Measurements from ENCODE around the gene KRTAP20-2. TPM values are rescaled to one million over a fixed set of nuclear protein-coding genes. Genes with fewer than 3 reads are reported as not detected.

The KRTAP20-2 gene
- not detected in 2 replicates for total RNA-seq

DNA sequence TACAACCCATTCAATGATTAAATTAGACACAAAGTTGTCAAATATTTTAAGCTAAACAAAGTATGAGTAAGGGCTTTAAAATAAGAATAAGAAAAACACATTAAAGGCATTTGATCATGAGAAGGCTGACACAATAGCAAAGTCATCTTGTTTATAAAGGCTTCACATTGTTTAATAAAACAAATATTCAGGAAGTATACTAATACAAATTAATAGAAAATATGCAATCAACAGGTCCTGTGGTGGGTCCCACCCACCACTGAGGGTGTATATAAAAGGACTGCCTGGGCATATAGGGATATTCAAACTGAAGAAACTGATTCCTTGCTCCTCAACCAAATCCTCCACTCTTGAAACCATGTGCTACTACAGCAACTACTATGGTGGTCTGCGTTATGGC lies at the start of gene KRTAP20-2:
KRTAP20-2 (plus strand) TSS at position 301 of the 400 bp plus-strand sequence; CDS start at position 359, 58 bp downstream.
- no peak for DNase-seq (ENCODE audit: low read depth)
- TF ChIP-seq, protein P1, sequence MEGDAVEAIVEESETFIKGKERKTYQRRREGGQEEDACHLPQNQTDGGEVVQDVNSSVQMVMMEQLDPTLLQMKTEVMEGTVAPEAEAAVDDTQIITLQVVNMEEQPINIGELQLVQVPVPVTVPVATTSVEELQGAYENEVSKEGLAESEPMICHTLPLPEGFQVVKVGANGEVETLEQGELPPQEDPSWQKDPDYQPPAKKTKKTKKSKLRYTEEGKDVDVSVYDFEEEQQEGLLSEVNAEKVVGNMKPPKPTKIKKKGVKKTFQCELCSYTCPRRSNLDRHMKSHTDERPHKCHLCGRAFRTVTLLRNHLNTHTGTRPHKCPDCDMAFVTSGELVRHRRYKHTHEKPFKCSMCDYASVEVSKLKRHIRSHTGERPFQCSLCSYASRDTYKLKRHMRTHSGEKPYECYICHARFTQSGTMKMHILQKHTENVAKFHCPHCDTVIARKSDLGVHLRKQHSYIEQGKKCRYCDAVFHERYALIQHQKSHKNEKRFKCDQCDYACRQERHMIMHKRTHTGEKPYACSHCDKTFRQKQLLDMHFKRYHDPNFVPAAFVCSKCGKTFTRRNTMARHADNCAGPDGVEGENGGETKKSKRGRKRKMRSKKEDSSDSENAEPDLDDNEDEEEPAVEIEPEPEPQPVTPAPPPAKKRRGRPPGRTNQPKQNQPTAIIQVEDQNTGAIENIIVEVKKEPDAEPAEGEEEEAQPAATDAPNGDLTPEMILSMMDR (conservative IDR thresholded peaks at IDR 0.05; ENCODE audit: low read depth, low read length), result no peak

DNA sequence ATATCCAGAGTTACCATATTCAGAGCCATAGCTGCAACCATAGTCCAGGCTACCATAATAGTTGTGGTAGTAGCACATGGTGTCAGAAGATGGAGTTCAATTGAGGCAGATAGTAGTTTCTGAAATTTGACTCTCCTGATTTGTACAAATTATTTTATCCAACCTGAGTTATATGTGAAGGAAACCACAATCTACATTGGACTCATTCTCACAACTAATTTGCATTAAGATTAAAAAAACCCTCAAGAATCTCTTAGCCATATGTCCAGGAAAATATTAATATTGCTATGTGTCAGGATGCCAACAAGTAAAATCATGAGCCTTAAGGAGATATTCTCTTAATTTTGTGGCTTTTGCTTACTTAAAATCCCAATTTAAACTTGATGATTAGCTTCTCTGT lies 44.7 kb upstream of the KRTAP20-2 start, which contains the start of gene KRTAP22-2:
KRTAP22-2 (minus strand) TSS at position 101 of the 400 bp plus-strand sequence.
- no peak within 1 kb of the TSS for H3K4me3 ChIP-seq (ENCODE audit: low read depth, low read length)
- TF ChIP-seq, protein P1 (conservative IDR thresholded peaks at IDR 0.05; ENCODE audit: low read depth, low read length), result no peak
- no peak for DNase-seq (ENCODE audit: low read depth)

More for the DNA sequence above, at the start of gene KRTAP20-2:
- H3K4me3 ChIP-seq (ENCODE audit: low read depth, low read length), result no peak within 1 kb of the TSS

DNA sequence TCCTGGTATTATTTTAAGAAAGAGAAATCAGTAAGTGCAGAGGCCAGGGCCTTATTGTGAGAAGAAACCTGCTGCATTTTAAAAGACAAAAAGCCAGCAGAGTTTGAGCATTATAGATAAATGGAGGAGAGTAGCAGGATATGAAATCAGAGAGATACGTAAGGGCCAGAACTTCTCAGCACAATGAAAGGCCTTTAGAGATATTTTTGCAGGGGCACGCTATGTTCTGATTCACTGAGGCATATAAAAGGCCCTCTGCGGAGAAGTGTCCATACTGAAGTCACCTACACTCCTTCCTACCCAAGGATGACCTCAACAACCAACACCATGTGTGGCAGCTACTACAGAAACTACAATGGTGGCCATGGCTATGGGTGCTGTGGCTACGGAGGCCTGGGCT lies 42.9 kb upstream of the KRTAP20-2 start, which contains the start of gene KRTAP6-3:
KRTAP6-3 (plus strand) TSS at position 301 of the 400 bp plus-strand sequence; CDS start at position 307, 6 bp downstream.
- no peak within 1 kb of the TSS for H3K4me3 ChIP-seq (ENCODE audit: low read depth, low read length)
- TF ChIP-seq, protein P1 (conservative IDR thresholded peaks at IDR 0.05; ENCODE audit: low read depth, low read length), result no peak
- no peak for DNase-seq (ENCODE audit: low read depth)

DNA sequence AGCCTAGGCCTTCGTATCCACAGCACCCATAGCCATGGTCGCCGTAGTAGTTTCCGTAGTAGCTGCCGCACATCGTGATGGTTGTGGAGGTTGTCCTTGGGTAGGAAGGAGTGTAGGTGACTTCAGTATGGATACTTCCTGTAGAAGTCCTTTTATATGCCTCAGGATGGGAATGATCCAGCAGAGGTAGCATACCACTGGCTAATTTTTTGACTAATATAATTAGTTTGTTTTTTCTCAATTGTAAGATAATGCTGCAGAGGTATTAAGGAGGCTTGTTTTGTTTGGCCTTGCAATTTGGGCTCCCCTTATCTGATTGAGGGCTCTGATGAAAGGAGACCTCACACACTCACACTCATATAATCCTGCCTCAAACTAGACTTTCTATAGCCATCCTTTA lies 36.2 kb upstream of the KRTAP20-2 start, which contains the start of gene KRTAP6-2:
KRTAP6-2 (minus strand) TSS at position 101 of the 400 bp plus-strand sequence; CDS start at position 73, 28 bp downstream.
- H3K4me3 ChIP-seq (ENCODE audit: low read depth, low read length), result no peak within 1 kb of the TSS
- TF ChIP-seq, protein P1 (conservative IDR thresholded peaks at IDR 0.05; ENCODE audit: low read depth, low read length), result no peak
- no peak for DNase-seq (ENCODE audit: low read depth)

DNA sequence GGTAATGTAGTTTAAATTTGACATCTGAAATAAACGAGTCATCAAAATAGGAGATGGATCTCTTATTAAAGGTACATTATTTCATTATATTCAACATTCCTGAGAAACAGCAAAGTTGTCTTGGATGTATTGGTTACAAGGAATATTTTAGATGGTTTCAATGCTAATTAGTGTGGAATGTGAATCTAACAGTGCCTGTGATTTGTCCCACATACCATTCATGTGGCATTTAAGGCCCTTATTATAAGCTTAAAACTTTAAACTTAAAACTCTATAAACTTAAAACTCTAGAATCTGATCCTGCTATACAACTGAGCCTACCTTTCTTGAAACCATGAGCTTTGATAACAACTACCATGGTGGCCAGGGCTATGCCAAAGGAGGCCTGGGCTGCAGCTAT lies 34.2 kb upstream of the KRTAP20-2 start, which contains the start of gene KRTAP22-1:
KRTAP22-1 (plus strand) TSS at position 301 of the 400 bp plus-strand sequence.
- no peak within 1 kb of the TSS for H3K4me3 ChIP-seq (ENCODE audit: low read depth, low read length)
- TF ChIP-seq, protein P1 (conservative IDR thresholded peaks at IDR 0.05; ENCODE audit: low read depth, low read length), result no peak
- no peak for DNase-seq (ENCODE audit: low read depth)

DNA sequence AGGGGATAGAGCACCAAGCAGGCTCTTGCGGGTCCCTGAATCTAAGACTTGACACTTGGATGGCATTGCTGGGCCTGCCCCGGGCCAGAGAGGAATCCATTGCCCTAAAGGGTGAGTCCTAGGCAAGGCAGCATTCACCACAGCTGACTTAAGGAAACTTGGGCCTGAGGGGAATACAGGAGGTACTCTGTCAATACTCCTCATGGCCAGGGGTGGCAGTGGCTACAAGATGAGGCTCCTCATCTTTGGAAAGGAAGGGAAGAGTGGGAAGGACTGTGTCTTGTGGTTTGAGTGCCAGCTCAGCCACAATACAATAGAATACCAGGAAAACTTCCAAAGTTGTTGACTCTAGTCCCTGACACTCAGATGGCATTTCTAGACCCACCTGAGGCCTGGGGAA lies 29.0 kb upstream of the KRTAP20-2 start:
- DNase-seq (ENCODE audit: low read depth), result no peak
- H3K4me3 ChIP-seq (ENCODE audit: low read depth, low read length), result no peak overlapping the region
- TF ChIP-seq, protein P1 (conservative IDR thresholded peaks at IDR 0.05; ENCODE audit: low read depth, low read length), result no peak

DNA sequence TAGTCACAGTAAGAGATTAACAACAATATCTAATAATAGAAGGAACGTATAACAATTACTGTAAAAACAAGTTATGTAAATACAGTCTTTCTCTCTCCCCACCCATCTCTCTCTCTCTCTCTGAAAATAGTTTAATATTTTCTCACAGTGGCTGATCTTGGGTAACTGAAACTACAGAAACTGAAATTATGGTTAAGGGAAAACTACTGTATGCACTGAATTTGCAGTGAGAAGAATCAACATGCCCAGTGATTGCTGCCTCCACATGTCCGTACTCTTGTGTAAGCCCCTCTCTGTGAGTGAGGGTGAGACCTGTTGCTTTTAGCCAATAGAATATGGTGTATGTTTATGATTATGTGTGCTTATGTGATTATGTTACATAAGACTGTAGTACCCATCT lies 22.9 kb upstream of the KRTAP20-2 start:
- no peak for DNase-seq (ENCODE audit: low read depth)
- TF ChIP-seq, protein P1 (conservative IDR thresholded peaks at IDR 0.05; ENCODE audit: low read depth, low read length), result no peak
- H3K4me3 ChIP-seq (ENCODE audit: low read depth, low read length), result no peak overlapping the region
